ENCODE results near the gene TRAF5.

DNA sequence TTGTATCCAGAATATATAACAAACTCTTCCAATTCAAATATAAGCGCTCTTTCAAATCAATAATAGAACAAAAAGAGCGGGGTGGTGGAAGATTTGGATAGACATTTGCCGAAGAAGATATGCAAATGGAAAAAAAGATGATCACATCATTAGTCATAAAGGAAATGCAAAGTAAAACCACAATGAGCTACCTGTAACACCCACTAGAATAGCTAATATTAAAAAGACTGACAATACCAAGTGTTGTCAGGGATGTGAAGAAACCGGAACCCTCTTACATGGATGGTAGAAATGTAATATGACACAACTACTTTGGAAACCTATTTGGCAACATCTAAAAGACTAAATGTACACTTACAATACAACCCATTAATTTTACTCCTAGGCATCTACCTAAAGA lies 5.7 kb upstream of the TRAF5 start:
- no peak for TF ChIP-seq CTBP1 (IDR thresholded peaks at IDR 0.05; ENCODE audit: borderline replicate concordance)
- TF ChIP-seq BHLHE40 (IDR thresholded peaks at IDR 0.05; ENCODE audit: borderline replicate concordance), result no peak
- no peak for TF ChIP-seq FOXM1 (IDR thresholded peaks at IDR 0.05; ENCODE audit: borderline replicate concordance)
- no peak for TF ChIP-seq SUZ12 (IDR thresholded peaks at IDR 0.05)
- no peak for TF ChIP-seq NFRKB (IDR thresholded peaks at IDR 0.05)

All from HEK293T (cell line).